VCaP (cell line): ENCODE data around the gene RANBP10.

Experiments used
- H3K27ac ChIP-seq: fragments of 450-650 bp; 2 replicates; pipeline ENCODE4 v1.5.1; 2017
- CTCF ChIP-seq: fragments of 450-650 bp; conservative IDR thresholded peaks from 2 replicates; pipeline ENCODE4 v1.5.1; 2017; ENCODE audit warnings: mild to moderate bottlenecking, moderate library complexity

RANBP10 gene

GRCh38 chr16:67806428-67807147, at the start of gene RANBP10, which contains the start of gene TSNAXIP1:
Gene RANBP10, minus strand, starts transcription at chr16:67806560. Its CDS starts 24 bp downstream, at chr16:67806536.
Gene TSNAXIP1, plus strand, starts transcription at chr16:67806889. Its CDS starts 261 bp downstream, at chr16:67807150.
- H3K27ac ChIP-seq: peak within 1 kb of the TSS; percentile 76

GRCh38 chr16:67855789-67856188, 49.4 kb upstream of the RANBP10 start:
- no peak overlapping the region for H3K27ac ChIP-seq
- no peak for TF ChIP-seq CTCF

More at GRCh38 chr16:67806428-67807147, at the start of gene RANBP10, which contains the start of gene TSNAXIP1:
- no peak for TF ChIP-seq CTCF

- no peak overlapping the region for H3K27ac ChIP-seq
- no peak for TF ChIP-seq CTCF
These were observed 47.3 kb upstream of the RANBP10 start for GRCh38 chr16:67853670-67854069.

GRCh38 chr16:67848118-67848517, 41.8 kb upstream of the RANBP10 start:
- TF ChIP-seq CTCF: no peak
- peak overlapping the region; percentile 85 for H3K27ac ChIP-seq

GRCh38 chr16:67847064-67847861, 40.9 kb upstream of the RANBP10 start, which contains the start of gene CENPT:
Gene CENPT, minus strand, starts transcription at chr16:67847693. Its CDS starts 13,834 bp downstream, at chr16:67833859.
- peak within 1 kb of the TSS; percentile 85 for H3K27ac ChIP-seq
- no peak for TF ChIP-seq CTCF

- no peak for TF ChIP-seq CTCF
- peak within 1 kb of the TSS; percentile 85 for H3K27ac ChIP-seq
These were observed 40.1 kb upstream of the RANBP10 start, which contains the start of gene NUTF2 for GRCh38 chr16:67846320-67847063. Gene NUTF2, plus strand, starts transcription at chr16:67846933. Its CDS starts 18,198 bp downstream, at chr16:67865131.

GRCh38 chr16:67846063-67846319, 39.6 kb upstream of the RANBP10 start:
- peak overlapping the region; percentile 85 for H3K27ac ChIP-seq
- TF ChIP-seq CTCF: no peak
